Measurements from ENCODE around the gene LMLN. TPM values are rescaled to one million over a fixed set of nuclear protein-coding genes. Genes with fewer than 3 reads are reported as not detected.

The LMLN gene
- polyA plus RNA-seq, 1 of the 3 experiments (the other 2 are of a cell fraction): 7.4 TPM

DNA sequence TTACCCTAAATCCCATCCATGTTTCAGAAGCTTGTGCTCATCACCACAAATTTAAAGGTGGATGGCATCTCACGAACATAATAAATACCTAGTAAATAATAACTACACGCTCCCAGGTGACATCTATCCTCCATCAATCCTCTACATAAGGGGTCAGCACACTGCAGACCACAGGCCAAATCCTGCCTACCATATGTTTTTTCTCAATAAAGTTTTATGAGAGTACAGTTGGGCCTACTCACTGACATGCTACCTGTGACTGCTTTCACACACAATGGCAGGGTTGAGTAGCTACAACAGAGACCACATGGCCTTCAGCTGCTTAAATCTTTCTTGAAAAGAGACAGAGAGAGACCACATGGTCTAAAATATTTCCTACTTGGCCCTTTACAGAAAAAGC is 105.9 kb downstream of the LMLN start (continued):
- TF ChIP-seq EP300 (IDR thresholded peaks at IDR 0.05; ENCODE audit: borderline replicate concordance in 1 of 2, low read depth in 1 of 2, low read length in 1 of 2) (no peak), POLR2AphosphoS5 (IDR thresholded peaks at IDR 0.05; ENCODE audit: low read depth, low read length) (no peak)

GRCh38 chr3:198067416-198067815 is 107.4 kb downstream of the LMLN start:
- WGBS (ENCODE audit: low lambda C conversion rate): 26% methylated on average over 2 of the region's 2 CpGs

More at GRCh38 chr3:198067416-198067815, 107.4 kb downstream of the LMLN start:
- Histone ChIP-seq H3F3A (replicated peaks; ENCODE audit: insufficient read depth) (no peaks in the 10 kb centered on the region), H2AFZ (ENCODE audit: low read depth) (no peak overlapping the region), H3K79me2 (ENCODE audit: insufficient read depth) (no peaks in the 10 kb centered on the region), H3K36me3 (replicated peaks in 1 of 2; ENCODE audit: control insufficient read depth in 1 of 2, insufficient read depth in 2 of 2, low read length in 1 of 2) (no peaks in the 10 kb centered on the region), H3K27me3 (ENCODE audit: insufficient read depth) (peaks cover 24% of the 10 kb centered on the region; the same call in 1 of the 2 replicates), H3K4me3 (ENCODE audit: low read depth in 2 of 2, low read length in 1 of 2) (no peak overlapping the region), H3K4me1 (ENCODE audit: control insufficient read depth in 1 of 2, insufficient read depth in 2 of 2, low read depth in 1 of 2, low read length in 1 of 2) (no peaks in the 10 kb centered on the region), H3K4me2 (no peak overlapping the region), H3K9me2 (no peaks in the 10 kb centered on the region), H4K20me1 (ENCODE audit: insufficient read depth) (no peaks in the 10 kb centered on the region), H3K9me3 (no peaks in the 10 kb centered on the region), H3K9ac (no peak overlapping the region), H3K27ac (ENCODE audit: low read depth in 2 of 2, low read length in 1 of 2) (no peak overlapping the region)
- ChIA-PET POLR2A (no interaction called here), CTCF (interaction anchor here (1.2 to 1.5 kb wide), 2 partner anchors 14 to 22 kb away, joined by 3 to 7 read pairs; no protein-coding TSS in a partner anchor)
- no peak for DNase-seq
- no peak for TF ChIP-seq ELF1 (IDR thresholded peaks at IDR 0.05)
- TF ChIP-seq EP300 (IDR thresholded peaks at IDR 0.05; ENCODE audit: borderline replicate concordance in 1 of 2, low read depth in 1 of 2, low read length in 1 of 2): no peak
- no peak for TF ChIP-seq MEF2A (IDR thresholded peaks at IDR 0.05; ENCODE audit: borderline replicate concordance, low read depth)
- TF ChIP-seq NRF1 (IDR thresholded peaks at IDR 0.05; ENCODE audit: low read depth, low read length): no peak
- no peak for TF ChIP-seq ZBTB33 (IDR thresholded peaks at IDR 0.05; ENCODE audit: borderline replicate concordance, low read depth)
- TF ChIP-seq RAD21 (IDR thresholded peaks at IDR 0.05; ENCODE audit: low read length): no peak
- TF ChIP-seq, protein P1, sequence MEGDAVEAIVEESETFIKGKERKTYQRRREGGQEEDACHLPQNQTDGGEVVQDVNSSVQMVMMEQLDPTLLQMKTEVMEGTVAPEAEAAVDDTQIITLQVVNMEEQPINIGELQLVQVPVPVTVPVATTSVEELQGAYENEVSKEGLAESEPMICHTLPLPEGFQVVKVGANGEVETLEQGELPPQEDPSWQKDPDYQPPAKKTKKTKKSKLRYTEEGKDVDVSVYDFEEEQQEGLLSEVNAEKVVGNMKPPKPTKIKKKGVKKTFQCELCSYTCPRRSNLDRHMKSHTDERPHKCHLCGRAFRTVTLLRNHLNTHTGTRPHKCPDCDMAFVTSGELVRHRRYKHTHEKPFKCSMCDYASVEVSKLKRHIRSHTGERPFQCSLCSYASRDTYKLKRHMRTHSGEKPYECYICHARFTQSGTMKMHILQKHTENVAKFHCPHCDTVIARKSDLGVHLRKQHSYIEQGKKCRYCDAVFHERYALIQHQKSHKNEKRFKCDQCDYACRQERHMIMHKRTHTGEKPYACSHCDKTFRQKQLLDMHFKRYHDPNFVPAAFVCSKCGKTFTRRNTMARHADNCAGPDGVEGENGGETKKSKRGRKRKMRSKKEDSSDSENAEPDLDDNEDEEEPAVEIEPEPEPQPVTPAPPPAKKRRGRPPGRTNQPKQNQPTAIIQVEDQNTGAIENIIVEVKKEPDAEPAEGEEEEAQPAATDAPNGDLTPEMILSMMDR (IDR thresholded peaks at IDR 0.05): no peak
- TF ChIP-seq JUND (IDR thresholded peaks at IDR 0.05): no peak

Measured in SK-N-SH (cell line).